Neural cell (in vitro differentiated cells): ENCODE data around the gene SGTA.

Experiments
- EZH2 ChIP-seq: fragments of 200-600, 300-800 bp; shearing (Covaris generic), sonication (generic); IDR thresholded peaks from 2 replicates; pipeline ENCODE4 v1.6.1; 2014; ENCODE audit warnings: antibody characterized with exemption, low read length, borderline replicate concordance, mild to moderate bottlenecking; ENCODE audit not compliant: insufficient read depth, poor library complexity, severe bottlenecking
- POLR2AphosphoS5 ChIP-seq: IDR thresholded peaks from 2 replicates; pipeline ENCODE4 v1.6.1; 2012

GRCh38 chr19:2782329-2782935 is 641 bp downstream of the SGTA start:
- TF ChIP-seq EZH2 = no peak
- TF ChIP-seq POLR2AphosphoS5 = no peak
